HT1080 (cell line): Measurements from ENCODE around the gene TLR5. TPM values are rescaled to one million over a fixed set of nuclear protein-coding genes. Genes with fewer than 3 reads are reported as not detected.

Source experiments
- DNase-seq: peaks from one replicate; pipeline ENCODE4 v3.0.0-alpha.2; 2015; ENCODE audit warnings: low read depth
- total RNA-seq: library from RNA; depleted of rRNA; stranded (reverse); fragments of >200 nt; shearing (Covaris generic); gene quantifications from 2 replicates; pipeline ENCODE4 v1.2.3, GENCODE V29; 2014

Gene TLR5
- total RNA-seq, 1 experiment from 2014 or later = not detected

DNA sequence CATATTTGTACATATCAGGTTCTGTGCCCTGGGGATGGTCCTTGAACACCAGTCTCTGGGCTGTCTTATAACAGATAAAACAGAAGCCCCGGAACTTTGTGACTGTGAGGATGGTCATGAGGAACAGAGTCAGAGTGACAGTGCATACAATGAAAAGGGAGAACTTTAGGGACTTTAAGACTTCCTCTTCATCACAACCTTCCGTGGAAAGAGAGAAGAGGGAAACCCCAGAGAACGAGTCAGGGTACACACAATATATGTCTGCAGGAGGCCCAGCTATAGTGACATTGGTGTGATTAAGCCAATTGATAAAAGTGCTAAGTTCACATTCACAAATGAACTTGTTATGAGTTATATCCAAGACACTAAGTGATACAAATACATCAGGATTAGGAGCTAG, 32.1 kb downstream of the TLR5 start:
- no peak for DNase-seq

DNA sequence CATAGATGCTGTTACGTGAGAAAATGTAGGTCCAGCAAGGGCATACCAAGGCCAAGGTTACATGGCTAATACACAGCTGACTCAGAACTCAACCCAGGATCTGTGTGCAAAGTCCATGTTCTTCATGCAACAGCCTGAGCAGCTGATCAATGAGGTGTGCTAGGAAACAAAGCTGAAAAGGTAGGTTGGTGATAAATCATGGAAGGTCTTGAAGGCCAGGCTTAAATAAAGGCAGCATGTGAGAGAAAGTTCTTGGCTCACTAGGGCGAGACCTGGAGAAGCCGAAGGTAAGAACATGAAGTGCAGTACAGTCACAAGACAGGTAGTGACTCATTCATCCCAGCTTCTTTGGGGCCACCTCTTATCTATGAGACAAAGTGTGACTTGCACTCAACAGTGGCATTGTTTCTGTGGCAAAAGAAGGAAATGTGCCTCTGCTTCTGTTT, 33.4 kb downstream of the TLR5 start:
- DNase-seq = no peak

DNA sequence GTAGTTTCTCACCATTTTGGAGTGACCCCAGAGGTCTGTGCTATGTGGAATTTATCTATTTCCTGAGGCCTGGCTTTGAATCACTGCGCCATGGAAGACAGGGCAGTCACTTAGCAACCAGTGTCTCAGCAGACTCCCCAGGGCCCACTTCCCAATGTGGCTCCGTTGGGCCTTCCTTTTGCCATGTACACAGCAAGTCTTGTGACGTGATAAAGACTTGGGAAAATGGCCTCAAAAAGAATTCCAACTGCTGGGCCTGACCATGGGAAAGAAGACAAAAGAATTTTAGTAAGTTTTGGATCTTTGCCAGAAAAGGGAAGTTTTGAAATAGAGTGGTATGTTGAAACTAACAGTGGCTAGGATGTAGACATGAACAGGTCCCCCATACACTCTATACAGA, 36.2 kb downstream of the TLR5 start:
- no peak for DNase-seq

DNA sequence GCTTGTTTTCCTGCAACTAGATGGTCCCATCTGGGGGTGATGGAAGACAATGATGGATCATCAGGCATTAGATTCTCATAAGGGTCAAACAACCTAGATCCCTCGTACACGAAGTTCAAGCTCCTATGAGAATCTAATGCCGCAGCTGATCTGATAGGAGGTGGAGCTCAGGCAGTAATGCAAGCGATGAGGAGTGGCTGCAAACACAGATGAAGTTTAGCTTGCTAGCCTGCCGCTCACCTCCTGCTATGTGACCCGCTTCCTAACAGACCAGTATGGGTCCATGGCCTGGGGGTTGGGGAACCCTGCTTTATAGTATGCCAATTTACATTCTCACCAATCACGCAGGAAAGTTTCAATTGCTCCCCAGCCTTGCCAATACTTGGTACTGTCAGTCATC, 37.5 kb downstream of the TLR5 start:
- DNase-seq = no peak

DNA sequence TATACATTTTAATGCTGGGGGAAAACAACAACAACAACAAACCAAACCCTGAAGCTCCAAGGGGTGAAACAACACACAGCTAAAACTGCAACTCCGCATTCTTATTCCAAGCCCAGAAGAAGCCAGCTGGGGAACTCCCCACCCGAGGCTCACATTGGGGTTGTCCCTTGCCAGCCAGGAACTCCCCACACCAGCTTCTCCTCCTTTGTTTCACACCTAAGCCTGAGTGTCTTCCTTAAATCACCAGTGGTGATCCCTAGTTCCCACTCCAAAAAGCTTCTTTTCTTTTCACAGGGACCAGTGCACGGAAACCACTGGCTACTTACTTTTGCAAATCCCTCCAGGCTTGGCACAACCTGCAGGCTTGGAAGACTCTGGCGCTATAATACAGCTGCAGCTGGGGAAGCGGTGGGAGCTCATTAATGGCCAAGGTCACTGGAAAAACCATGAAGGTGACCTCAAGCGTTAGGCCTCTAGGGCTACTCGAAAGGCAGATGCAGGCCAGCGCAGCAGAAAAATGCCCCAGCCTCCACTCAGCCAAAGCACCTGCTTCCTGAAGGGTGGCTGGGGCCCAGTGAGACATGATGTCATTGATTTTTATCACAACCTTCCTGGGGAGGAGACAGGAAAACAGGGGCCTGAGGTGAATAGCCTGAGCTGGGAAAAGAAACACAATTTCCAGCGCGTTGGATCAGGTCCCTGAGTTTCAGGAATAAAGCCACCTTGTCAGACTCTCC, 40.1 kb downstream of the TLR5 start:
- DNase-seq = no peak

DNA sequence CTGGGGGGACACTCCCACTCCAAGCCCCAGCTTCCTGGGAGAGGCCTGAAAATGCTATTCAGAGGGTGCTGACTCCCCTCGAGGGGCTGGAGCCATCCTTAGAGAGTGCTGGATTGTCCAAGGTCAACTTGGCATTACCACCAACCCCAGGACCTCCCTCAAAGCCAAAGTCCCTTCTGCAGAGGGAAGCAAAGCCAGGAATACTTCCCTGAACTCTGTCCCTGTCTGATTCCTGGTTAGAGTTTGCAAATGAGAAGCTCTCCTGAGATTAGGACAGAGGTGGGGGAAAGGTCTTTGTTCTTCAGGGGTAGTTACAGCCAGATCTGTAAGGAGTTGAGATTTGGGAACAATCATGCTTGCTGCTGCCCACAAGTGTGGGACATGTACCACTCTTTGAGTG, 45.3 kb downstream of the TLR5 start:
- DNase-seq = no peak

DNA sequence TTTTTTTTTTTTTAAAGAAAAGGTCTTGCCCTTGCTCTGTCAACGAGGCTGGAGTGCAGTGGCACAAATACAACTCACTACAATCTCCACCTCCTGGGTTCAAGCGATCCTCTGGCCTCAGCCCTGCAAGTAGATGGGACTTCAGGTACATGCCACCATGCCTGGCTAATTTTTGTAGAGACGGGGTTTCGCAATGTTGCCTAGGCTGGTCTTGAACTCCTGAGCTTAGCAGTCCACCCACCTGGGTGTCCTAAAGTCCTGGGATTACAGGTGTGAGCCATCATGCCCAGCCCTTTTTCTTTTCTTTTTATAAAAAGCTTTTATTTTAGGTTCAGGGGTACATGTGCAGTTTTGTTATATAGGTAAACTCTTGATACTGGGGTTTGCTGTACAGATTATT, 47.2 kb downstream of the TLR5 start:
- no peak for DNase-seq

DNA sequence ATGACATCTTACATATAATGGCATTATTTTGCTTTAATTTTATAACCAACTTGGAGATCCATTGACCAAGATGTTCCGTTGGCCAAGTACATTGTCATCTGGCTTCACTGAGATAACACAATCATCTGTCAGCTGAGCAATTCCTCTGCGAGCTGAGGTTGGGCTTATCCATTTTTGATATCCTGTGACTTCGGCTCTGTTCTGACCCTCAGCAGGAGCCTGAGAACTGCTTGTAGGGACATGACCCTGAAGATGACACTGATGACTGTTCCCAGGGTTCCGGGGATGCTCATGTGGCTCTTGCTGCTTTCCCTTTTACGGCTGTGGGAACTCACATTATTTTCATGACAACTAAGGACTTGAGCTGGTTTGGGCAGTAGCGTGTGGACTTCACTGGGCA, 51.2 kb downstream of the TLR5 start:
- DNase-seq = no peak

DNA sequence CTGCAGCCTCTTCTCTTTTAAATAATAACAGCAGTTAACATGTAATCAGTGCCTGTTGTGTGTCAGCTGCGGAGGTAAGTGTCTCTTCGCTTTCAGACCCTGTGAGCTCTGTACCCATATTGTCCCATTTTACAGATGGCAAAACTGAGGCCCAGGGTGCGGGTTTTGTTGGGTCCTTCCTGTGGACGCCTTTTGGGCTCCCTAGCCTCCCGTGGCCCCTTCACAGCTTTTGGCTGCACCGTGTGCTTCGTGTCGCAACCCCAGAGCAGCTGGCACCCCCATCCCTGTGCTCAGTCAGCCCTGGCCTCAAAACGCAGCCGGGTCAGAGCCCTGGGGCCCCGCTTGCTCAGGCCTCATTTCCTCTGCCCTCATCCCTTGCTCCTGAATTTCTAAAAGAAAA, 53.8 kb downstream of the TLR5 start:
- no peak for DNase-seq

DNA sequence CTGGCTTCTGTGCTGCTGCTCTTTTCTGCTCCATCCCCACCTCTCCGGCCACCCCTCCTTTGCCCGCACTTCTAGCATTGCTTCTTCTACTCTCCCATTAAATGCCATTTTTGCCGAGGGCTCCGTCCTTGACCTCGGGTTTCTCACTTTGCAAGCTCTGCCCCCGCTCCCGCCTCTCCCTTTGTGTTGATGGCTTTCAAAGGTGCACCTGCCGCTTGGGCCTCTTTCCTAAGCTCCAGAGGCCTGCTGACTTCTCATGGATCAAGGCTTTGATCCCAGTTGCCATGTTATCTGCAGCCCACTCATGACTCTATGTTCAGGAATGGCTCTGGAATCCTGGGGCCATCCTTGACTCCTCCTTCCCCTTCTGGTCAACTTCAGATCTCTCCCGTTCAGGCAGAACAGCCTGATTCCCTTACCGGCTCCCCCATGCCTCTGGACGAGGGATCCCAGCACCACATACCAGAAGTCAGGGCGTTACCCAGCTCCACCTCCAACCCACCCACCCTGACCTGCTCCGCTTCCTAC, 54.3 kb downstream of the TLR5 start:
- DNase-seq = no peak

DNA sequence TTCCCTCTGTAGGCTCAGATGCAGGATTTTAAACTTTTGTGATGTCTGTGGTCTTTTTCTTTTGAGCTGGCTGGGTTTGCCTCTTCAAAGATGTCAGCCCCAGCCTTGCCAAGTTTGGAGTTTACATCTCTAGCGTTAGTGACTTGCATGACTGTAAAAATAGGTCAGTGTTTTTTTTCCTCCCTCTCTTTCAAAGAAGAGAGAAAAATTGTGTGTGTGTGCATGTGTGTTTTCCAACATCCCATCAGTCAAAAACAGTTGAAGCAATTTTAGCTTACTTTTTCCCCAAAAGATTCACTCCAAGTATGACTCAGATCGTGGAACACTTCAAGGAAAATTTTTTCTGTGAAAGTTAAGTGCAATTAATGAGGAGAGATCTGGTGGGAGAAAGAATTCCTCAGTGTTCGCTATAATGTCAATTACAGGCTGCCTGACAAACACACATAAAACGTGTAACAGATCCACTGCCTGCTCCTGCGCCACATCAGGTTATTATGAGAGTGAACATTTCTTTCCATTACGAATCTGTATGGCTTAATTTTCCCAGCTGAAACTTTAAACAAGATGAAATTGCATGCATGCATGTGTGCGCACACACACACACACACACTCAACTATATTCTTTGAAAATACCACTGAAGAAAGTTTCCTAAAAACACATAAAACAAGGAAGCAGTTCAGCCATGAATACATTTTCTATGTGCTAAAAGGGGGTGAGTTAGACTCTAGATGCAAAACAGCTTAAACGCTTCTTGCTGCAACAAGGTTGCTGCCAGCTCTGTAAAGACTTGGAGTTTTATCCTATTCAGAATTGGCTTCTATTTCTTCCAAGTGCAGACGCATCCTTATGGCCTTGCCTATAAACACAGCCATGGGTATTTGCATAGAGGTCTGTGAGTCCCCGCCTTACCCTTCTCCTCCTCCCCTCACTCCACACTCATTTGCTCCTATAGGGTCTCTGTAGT, 55.5 kb downstream of the TLR5 start:
- DNase-seq = no peak

DNA sequence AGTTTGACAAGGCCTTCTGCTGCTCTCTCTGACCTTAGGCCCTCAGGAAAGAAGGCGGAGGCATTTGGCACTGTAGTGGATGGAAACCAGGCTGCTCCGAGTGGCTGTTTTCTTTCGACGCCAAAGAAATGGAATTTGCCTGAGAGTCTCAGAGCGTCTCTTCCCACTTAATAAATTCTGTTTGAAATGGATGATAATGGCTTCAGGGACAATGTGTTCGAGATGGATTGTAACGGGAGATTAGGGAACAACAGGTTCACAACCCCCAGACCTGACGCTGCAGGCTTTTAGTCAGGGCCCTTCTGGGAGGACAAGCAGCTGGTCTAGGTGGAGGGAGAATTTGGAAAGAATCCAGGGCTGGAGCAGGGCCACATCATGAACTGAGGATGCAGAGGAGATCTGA, 58.6 kb downstream of the TLR5 start:
- no peak for DNase-seq

DNA sequence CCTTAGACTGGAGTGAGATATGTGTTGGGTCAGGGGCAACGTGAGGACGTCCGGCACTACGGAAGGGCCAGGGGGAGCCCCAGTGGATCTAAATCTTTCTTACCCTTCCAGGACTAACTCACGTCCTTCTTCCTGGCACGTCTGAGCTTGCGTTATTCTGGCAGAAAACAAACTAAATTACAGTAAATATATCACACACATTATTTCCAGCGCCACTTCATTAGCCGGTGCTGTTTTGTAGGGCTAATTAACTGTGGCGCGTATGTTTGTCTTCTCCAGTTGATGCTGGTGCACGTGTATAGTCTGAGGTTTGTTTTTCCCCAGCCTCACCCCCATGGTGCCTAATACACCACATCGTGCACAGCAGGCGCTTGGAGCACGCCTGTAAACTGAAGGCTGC, 59.2 kb downstream of the TLR5 start:
- no peak for DNase-seq

DNA sequence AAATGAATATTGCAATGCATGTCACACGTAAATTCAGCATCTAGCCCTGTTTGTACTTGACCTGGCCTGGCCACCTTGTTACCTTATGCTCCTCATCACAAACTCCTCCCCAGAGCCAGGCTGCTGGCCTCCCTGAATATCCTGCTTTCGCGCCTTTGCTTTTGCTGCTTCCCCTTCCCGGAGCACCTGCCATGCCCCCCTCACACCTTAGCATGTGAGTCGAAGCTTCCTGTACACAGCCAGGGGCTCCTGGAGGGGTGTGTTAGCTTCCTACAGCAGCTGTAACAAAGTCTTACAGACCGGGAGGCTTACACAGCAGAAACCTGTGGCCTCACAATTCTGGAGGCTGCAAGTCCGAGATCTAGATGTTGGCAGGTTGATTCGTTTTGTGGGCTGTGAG, 60.1 kb downstream of the TLR5 start:
- no peak for DNase-seq

DNA sequence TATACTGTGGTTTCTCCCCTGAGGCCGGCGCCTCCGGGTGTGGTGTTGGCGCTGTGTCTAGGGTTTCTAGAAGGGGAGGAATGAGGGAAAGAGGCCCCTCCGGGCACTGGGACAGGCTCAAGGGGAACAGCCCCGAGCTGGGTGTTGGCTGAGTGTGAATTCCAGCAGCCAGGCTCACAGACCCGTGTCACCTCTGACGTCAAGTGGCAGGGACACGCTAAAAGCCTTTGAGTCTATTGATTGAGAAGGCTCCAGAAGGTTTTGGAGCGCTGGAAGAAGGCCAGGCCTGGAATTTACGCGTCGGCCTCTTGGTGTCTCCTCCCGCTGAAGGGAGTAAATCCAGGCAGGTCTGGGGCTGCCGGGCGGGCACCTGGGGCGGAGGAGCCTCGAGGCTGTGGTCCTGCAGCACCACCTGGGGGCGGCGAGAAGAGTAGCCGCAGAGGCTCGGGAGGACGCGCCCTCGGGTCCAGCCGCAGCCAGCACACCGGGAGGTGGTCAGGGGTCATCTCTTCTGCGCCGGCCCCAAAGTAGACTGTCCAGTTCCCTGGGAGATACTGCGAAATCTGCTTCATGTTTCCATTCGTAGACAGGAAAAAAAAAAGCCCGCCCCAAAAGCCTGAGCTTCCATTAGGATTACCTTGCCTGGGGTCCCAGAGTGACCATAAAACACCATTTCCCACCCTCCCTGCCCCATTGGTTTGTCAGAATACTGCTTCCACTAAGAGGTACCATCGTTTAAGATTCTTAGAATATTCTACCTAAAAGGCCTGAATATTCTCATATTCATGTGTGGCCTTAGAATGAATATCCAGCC, 61.7 kb downstream of the TLR5 start:
- peak; percentile 95 for DNase-seq

DNA sequence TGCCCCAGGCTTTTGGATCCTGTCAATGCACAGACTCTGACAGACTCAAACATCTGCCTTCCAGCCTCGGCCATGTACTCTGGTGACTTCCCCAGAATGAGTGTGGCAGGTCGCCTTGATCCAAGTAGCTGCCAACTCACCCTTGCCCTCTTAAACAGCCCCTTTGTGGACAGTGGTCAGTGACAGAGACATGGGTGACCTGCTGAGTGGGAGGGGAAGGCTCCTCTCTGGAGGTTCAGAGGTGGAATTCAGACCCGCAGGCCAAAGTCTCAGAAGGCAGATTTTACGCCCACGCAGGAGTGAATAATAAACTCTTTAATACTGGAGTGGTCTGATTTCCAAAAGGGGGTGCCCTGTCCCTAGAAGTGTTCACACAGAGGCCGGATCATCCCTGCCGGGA, 63.5 kb downstream of the TLR5 start:
- no peak for DNase-seq

DNA sequence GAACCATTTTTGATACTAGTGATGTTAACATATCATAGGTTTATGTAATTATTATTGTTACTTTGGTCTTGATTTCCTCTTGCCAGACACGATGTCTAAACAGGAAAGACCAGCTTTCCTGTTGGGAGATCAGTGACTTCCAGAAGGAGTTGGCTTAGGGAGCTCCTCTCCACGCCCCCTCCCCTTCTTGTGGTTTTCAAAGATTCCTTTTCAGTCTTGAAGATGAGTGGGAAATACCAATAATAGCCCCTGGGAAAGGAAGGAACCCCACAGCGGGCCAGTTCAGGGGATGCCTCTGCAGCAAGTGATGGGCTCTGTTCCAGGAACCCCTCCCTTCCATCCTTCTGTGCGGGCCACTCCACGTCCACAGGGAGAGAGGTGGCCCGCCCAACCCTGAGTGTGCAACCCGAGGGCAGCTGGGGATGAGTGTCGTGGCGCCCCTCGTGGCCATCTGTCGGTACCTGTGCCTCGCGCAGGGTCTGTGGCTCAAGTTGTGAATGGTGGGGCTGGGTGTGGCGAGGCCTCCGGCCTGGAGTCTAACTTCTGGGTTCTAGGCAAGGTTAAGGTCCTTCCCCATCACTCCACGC, 65.7 kb downstream of the TLR5 start:
- no peak for DNase-seq

DNA sequence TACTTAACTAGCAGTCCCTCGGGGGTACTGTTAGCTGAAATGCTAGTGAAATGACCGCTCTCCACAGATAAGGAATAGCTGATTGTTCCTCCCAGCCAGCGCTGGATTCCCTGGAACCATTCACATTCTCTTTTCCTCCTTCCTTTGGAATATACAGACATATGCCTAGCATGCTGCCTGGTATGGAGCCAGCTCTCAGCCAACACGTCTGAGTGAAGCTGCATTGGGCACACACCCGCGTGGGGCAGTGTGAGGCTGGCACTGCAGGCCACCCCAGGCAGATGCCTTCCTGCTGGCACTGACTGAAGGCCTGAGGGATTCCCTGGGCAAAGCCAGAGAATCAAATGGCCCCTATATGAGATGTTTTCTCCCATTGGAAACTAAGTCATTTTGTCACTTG, 66.7 kb downstream of the TLR5 start:
- DNase-seq = no peak

DNA sequence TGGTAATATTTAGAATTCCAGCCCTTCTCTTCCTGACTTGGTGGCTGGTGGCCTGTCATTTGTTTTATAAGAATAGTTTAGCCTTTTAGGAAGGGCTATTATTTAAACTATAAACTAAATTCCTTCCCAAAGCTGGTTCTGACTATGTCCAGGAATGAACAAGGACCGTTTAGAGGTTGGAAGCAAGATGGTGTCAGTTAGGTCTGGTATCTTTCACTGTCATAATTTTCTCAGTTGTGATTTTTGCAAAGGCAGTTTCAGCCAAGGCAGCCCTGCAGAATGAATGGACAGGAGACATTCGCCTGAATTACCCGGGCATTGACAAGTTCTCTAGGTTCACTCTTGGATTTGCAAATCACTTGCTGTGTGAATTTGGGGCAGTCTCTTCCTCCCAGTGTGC, 67.2 kb downstream of the TLR5 start:
- no peak for DNase-seq

DNA sequence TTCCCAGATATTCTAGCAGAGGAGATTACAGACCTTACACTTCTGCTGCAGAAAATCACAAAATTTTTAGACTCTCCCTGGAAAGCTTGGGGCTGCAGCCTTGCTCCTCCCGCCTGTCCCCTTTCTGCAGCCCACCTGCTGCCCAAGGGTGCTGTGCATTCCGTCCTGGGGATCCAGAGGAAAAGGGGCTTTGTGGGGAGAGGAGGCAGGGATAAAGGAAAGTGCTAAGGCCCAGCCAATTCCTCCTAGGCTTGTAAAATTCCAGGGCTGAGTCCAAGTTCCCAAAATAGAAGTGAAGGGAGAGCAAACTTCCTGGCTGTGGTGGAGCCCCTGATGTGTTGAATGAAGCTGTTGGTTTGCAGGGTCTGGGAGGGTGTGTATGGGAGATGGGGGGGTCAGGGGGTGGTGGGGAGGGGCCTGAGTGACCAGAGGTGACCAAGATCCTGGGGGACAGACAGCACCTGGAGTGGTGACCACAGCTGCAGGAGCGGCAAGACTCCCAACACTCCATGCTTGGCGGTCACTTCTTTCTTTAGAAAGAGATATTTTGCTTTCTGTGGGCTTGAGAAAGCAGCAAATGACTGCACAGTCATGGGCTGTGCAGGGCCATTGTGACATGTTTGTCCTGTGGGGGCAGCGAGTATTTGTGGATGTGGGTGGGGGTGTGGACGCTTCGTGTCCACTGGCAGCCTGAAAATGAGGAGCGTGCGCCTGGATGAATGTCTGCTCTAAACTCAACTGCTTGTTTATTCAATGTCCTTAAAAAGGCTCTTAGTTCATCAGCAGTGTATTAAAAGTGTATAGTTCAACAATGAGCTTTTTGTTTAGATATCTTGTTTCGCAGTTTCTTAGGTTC, 68.4 kb downstream of the TLR5 start:
- no peak for DNase-seq
